Fibroblast of mammary gland (primary cell): ENCODE data around the gene WBP11.

Experiments used
- DNase-seq: peaks from one replicate; pipeline ENCODE4 v3.0.0-alpha.2; 2010; ENCODE audit warnings: low read depth
- H3K4me3 ChIP-seq: 2 replicates; pipeline ENCODE4 v1.5.1; 2011; ENCODE audit warnings: low read depth, mild to moderate bottlenecking, low read length, moderate library complexity; ENCODE audit not compliant: control insufficient read depth
- CTCF ChIP-seq: conservative IDR thresholded peaks from 2 replicates; pipeline ENCODE4 v1.5.1; 2011; ENCODE audit warnings: low read depth, low read length, inconsistent platforms; ENCODE audit not compliant: control insufficient read depth, insufficient read depth

The WBP11 gene

GRCh38 chr12:14803830-14804160, 517 bp upstream of the WBP11 start:
- DNase-seq = no peak
- no peak for TF ChIP-seq CTCF
- peak overlapping the region; percentile 89 for H3K4me3 ChIP-seq

- no peak for DNase-seq
- H3K4me3 ChIP-seq = peak overlapping the region; percentile 89
- no peak for TF ChIP-seq CTCF
Observed at GRCh38 chr12:14802721-14803010, 612 bp downstream of the WBP11 start.

GRCh38 chr12:14802247-14802646, 1.0 kb downstream of the WBP11 start:
- H3K4me3 ChIP-seq = peak overlapping the region; percentile 89
- no peak for TF ChIP-seq CTCF
- DNase-seq = peak; percentile 20

- TF ChIP-seq CTCF = no peak
- peak; percentile 16 for DNase-seq
- no peak overlapping the region for H3K4me3 ChIP-seq
Observed at GRCh38 chr12:14795028-14795448, 8.2 kb downstream of the WBP11 start.

- TF ChIP-seq CTCF = no peak
- no peak for DNase-seq
- no peak overlapping the region for H3K4me3 ChIP-seq
Observed at GRCh38 chr12:14785568-14785967, 17.7 kb downstream of the WBP11 start.

- DNase-seq = no peak
- no peak for TF ChIP-seq CTCF
- H3K4me3 ChIP-seq = no peak overlapping the region
Observed at GRCh38 chr12:14784471-14784870, 18.8 kb downstream of the WBP11 start.

- TF ChIP-seq CTCF = no peak
- no peak for DNase-seq
- no peak overlapping the region for H3K4me3 ChIP-seq
Observed at GRCh38 chr12:14782756-14783155, 20.5 kb downstream of the WBP11 start.
